Measurements from ENCODE around the gene SELE.

The SELE gene

DNA sequence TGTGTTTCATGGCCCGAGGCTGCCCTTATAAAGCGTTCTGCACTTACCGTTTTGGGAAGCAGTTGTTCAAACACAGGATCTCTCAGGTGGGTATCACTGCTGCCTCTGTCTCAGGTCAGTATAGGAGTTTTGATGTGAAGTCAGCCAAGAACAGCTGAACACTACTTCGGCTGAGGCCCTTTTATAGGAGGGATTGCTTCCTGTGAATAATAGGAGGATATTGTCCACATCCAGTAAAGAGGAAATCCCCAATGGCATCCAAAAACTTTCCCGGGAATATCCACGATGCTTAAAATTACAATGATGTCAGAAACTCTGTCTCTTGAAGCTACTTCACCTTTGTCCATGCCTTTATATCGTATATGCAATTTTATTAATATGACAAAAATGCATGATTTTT lies at the start of gene SELE:
SELE (minus strand) TSS at position 156 of the 400 bp plus-strand sequence. CDS start 467 bp downstream, outside the sequence.
- DNase-seq (ENCODE audit: low read depth, low spot score), result no peak

DNA sequence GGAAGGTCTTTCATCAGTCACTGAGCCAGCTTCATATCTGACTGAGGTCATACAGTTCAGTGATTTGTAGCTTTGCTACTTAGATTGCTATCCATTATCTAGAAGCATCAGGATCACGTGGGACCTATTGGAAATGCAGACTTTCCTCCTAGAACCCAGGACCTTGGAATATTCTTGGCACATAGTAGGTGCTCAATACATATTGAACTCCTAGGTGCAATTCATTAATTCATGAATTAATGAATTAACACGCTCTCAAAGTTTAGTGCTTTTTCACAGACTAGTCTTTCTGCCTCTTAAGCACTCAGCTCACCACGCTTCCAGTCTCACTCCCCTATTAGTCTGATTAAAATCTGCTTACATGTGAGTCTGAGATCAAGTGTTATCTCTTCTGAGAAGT lies 48.7 kb upstream of the SELE start:
- no peak for DNase-seq (ENCODE audit: low read depth, low spot score)

- DNase-seq (ENCODE audit: low read depth, low spot score), result no peak
These were observed 46.1 kb upstream of the SELE start for GRCh38 chr1:169779970-169780369.

DNA sequence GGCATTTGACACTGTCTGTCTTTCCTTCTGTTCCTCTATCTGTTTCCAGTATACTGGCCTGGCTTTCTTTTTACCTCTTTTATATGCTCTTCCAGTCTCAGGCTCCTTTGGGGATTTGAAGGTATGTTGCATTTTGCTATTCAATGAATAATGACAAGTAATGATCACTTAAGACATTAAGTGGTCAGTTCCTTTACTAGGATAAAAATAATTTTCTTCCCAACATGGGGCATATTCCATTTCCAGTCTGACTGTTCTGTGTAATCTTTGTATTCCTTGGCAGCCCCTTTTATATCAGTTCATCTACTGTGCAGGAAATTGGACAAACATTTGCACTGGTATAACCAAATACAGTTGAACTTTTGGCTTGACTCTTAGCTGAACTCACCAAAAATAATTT lies 45.3 kb upstream of the SELE start:
- DNase-seq (ENCODE audit: low read depth, low spot score), result no peak

DNA sequence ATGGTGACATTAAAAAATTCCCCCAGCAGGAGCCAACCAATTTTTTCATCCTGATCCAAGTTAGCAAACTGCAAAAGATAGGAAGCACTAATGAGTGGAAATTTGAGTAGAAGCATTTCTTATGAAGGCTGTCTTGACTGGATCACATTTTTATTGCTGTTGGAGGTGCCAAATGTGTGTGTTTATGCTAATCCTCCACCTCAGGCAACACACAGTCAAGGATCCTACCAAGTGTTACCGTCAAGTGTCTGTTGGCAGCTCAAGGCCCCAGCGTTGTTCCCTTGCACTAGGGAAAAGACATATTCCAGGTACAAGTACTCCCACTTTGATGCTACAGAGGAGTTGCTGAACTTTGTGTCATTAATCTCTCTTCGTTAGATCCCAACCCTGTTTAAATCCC lies 42.6 kb upstream of the SELE start:
- DNase-seq (ENCODE audit: low read depth, low spot score), result no peak

- DNase-seq (ENCODE audit: low read depth, low spot score), result no peak
These were observed 34.3 kb upstream of the SELE start for GRCh38 chr1:169768161-169768560.

- no peak for DNase-seq (ENCODE audit: low read depth, low spot score)
These were observed 31.9 kb upstream of the SELE start for GRCh38 chr1:169765580-169766331.

DNA sequence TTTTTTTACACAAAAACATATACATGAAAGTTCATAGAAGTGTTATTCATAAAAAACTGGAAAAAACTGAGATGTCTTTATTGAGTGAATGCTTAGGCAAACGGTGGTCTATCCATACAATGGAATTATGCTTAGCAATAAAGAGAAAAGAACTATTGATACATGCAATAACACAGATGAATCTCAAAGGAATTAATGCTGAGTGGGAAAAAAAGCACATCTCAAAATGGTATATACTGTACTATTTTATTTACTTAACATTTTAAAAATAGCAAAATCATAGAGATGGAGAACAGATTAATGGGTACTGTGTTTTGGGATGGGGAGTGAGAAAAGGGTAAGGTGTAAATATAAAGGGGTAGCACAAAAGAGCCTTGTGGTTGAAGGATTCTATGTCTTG lies 31.0 kb upstream of the SELE start:
- no peak for DNase-seq (ENCODE audit: low read depth, low spot score)

GRCh38 chr1:169762699-169763098 lies 28.8 kb upstream of the SELE start:
- DNase-seq (ENCODE audit: low read depth, low spot score), result no peak

GRCh38 chr1:169759038-169759437 lies 25.2 kb upstream of the SELE start:
- DNase-seq (ENCODE audit: low read depth, low spot score), result no peak

GRCh38 chr1:169753549-169753948 lies 19.7 kb upstream of the SELE start:
- no peak for DNase-seq (ENCODE audit: low read depth, low spot score)

GRCh38 chr1:169750041-169750440 lies 16.2 kb upstream of the SELE start:
- DNase-seq (ENCODE audit: low read depth, low spot score), result no peak

- no peak for DNase-seq (ENCODE audit: low read depth, low spot score)
These were observed 12.7 kb upstream of the SELE start for GRCh38 chr1:169746550-169746949.

DNA sequence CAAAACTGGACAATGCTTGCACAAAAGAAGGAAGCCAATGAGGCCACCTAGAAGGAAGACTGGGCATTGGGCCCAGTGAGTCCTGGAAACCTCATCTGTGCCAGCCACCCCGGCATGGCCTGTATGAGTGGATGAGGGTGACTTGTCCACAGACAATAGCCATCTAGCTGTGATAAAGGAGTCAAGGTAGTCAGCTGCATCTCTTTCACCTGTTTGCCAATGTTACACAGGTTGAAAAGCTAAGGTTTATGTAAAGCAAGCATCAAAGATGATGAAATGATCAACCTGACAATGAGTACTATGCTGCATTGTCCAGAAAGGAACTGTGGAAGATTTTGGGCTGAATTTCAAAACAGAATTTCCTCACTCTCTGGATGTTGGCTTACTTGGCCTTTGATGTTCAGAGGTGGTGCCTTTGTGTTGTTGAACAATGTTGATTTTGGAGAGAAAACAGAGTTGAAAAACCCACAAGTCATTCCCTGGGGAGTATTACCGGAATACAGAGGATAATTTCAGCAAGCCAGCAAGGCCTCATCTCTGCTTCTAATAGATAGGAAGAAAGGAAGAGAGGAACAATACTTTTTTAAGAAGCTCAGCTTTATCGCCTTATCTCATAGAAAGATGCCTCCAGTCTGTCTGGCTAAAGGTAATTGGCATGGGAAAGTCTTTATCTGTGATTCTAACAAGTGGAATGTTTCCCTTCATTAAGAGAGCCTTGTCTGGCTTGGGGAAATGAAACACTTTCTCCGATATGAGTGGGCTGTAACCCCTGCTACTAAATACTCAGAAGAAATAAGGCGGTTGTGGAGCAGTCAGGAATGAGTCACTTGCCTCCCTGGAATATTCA lies 11.4 kb upstream of the SELE start:
- no peak for DNase-seq (ENCODE audit: low read depth, low spot score)

- no peak for DNase-seq (ENCODE audit: low read depth, low spot score)
These were observed 8.0 kb upstream of the SELE start for GRCh38 chr1:169741666-169742394.

DNA sequence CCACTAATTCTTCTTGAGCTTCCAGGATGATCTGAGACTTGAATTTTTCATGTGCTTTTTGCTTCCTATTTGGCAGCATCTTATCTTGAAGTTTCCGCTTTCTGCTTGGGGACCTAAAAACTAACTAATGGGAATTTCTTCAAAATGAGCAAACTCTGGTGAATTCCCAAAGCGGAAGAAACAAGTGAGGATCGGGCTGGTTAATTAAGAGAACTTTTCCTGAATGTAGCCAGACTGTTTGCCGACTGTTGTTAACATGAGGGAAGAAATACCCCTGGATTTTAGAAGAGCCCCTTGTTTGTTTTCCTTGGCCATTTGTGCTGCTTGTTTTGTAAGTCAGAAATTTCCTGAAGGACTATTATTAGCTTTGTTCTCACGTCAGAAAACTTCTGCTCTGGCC lies 6.1 kb upstream of the SELE start:
- no peak for DNase-seq (ENCODE audit: low read depth, low spot score)

- no peak for DNase-seq (ENCODE audit: low read depth, low spot score)
These were observed 2.4 kb downstream of the SELE start for GRCh38 chr1:169731446-169731845.

DNA sequence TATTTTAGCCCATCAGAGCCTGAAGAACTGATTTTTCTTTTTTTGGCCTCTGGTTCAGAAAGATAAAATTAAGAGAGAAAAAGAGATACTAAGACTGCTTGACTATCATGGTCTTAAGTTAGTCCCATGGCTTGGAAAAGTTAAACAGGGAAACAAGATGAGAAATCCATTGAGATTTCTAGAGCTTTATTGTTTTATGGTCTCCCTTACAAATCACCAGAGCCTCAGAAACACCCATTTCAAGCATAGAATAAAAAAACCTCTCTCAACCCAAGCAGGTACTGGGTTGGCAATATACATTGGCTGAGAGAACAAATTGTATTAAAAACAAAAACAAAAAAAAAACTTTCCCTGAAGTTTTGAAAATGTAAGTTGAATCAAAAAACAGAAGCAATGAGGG lies 3.9 kb downstream of the SELE start:
- no peak for DNase-seq (ENCODE audit: low read depth, low spot score)

DNA sequence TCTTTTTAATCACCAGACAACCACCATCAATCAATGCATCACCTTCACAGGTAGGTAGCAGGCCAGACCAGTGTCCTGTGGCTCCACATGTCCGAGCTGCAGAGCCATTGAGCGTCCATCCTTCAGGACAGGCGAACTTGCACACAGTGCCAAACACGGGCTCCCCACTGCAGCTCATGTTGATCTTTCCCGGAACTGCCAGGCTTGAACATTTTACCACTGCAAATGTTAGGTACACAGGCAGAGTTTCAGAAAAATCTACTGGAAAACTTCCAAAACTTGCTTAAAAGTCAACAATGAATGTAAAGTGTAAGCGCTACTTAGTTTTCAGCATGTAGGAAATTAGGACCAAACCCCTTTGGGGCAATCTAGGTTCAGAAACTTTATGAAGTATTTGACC lies 6.6 kb downstream of the SELE start:
- no peak for DNase-seq (ENCODE audit: low read depth, low spot score)

GRCh38 chr1:169726851-169727250 lies 7.0 kb downstream of the SELE start:
- DNase-seq (ENCODE audit: low read depth, low spot score), result no peak

DNA sequence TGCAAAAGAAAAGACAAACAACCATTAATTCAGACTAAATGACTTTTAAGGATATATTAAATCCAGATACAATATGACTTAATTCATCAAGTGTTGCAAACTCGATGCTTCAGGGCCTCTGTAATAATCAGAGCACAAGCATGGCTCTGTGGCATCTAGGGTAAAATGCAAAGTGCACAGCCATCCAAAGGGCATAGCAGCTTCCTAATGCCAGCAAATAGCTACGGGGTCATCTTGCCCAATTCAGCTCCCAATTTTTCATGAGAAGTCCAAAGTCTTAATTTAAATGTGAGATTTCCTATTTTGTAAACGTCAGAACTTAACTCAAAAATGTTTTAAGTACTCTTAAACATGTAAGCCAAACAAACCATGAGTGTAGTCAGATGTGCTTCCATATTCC lies 7.9 kb downstream of the SELE start:
- no peak for DNase-seq (ENCODE audit: low read depth, low spot score)

DNA sequence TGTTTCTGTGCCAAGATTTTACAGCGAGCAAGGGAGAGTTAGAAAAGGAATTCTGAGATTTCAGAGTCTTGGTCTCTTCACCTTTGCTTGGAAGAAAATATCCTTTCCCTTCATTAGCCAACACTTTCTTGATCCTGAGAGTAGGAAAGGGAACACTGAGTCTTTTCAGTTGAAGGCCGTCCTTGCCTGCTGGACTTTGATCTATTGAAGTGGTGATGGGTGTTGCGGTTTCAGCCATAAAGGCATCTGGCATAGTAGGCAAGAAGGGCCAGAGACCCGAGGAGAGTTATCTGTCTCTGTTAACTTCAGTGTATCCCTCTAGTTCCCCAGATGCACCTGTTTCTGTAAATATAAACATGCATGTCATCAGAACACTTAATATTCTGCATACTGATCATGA lies 9.7 kb downstream of the SELE start:
- DNase-seq (ENCODE audit: low read depth, low spot score), result no peak

Data from activated naive CD8-positive, alpha-beta T cell treated with anti-CD3 and anti-CD28 coated beads, Interleukin-2, amount 50 U/mL, for 16 hours (primary cell).